Gastroesophageal sphincter (tissue), 4 donors: ENCODE measurements around the gene CHRNA3. TPM values are rescaled to one million over a fixed set of nuclear protein-coding genes. Genes with fewer than 3 reads are reported as not detected.

Source experiments
- ATAC-seq: fragments of 150-250 bp; one replicate; pipeline ENCODE4 v1.9.1; 2016; ENCODE audit warnings: mild to moderate bottlenecking, moderate library complexity
- H3K27ac ChIP-seq, 4 donors: fragments of 200-600 bp; sonication (generic) in 3 of 4; 1 replicate in 3 of 4; 2 replicates in 1 of 4; pipeline ENCODE4 v1.5.1; 2016 to 2019
- H3K27me3 ChIP-seq: fragments of 200-600 bp; sonication (generic); one replicate; pipeline ENCODE4 v1.5.1; 2019
- H3K36me3 ChIP-seq, 2 donors: fragments of 200-600 bp; sonication (generic); one replicate each; pipeline ENCODE4 v1.5.1; 2019; ENCODE audit warnings: control low read depth in 1 of 2
- H3K4me1 ChIP-seq, 3 donors: fragments of 200-600 bp; sonication (generic); 1 replicate in 2 of 3; 2 replicates in 1 of 3; pipeline ENCODE4 v1.5.1; 2016 to 2019; ENCODE audit warnings: control low read depth in 2 of 3
- H3K4me3 ChIP-seq, 2 donors: fragments of 200-600 bp; sonication (generic); one replicate each; pipeline ENCODE4 v1.5.1; 2019; ENCODE audit warnings: mild to moderate bottlenecking in 1 of 2, moderate library complexity in 1 of 2
- H3K9me3 ChIP-seq, 3 donors: fragments of 200-600 bp; sonication (generic); one replicate each; pipeline ENCODE4 v1.5.1; 2017 to 2019; ENCODE audit warnings: control low read depth in 2 of 3
- CTCF ChIP-seq, 4 experiments: fragments of 200-600 bp in 2 of 4; fragments of 450-650 bp in 2 of 4; sonication (generic) in 1 of 4; IDR thresholded peaks; one replicate each; pipeline ENCODE4 v1.5.1; 2017 to 2019; ENCODE audit warnings: antibody characterized with exemption in 4 of 4, mild to moderate bottlenecking in 2 of 4, moderate library complexity in 2 of 4
- EP300 ChIP-seq: sonication (generic); formaldehyde crosslinking; IDR thresholded peaks from one replicate; pipeline ENCODE4 v1.6.1; 2017; ENCODE audit warnings: antibody characterized with exemption, mild to moderate bottlenecking
- POLR2A ChIP-seq, 2 donors: fragments of 450-650 bp; IDR thresholded peaks; one replicate each; pipeline ENCODE4 v1.6.1; 2017; ENCODE audit warnings: antibody characterized with exemption in 2 of 2, mild to moderate bottlenecking in 2 of 2, moderate library complexity in 1 of 2
- POLR2AphosphoS5 ChIP-seq: sonication (generic); formaldehyde crosslinking; IDR thresholded peaks from one replicate; pipeline ENCODE4 v1.6.1; 2017; ENCODE audit warnings: antibody characterized with exemption
- WGBS, 2 donors: methylation state at CpG; one replicate each; pipeline ENCODE4 v1.1.5; 2018; ENCODE audit warnings: low coverage in 1 of 2; 5-methylcytosine and 5-hydroxymethylcytosine counted together
- total RNA-seq, 4 donors: library from RNA; depleted of rRNA; stranded (reverse); fragments of >200 nt; gene quantifications; one replicate each; pipeline ENCODE4 v1.1.0, GENCODE V29; 2016

Gene CHRNA3
- total RNA-seq, 4 donors from 2014 or later: 1.1 to 3.1 (median 1.1) TPM; not detected in 1

- 83 to 100% methylated on average over 1 of the region's 1 CpG for WGBS, 2 donors
These were observed 42.9 kb upstream of the CHRNA3 start for GRCh38 chr15:78663703-78664102.

GRCh38 chr15:78662028-78662427, 41.2 kb upstream of the CHRNA3 start:
- no peak for TF ChIP-seq CTCF (IDR thresholded peaks at IDR 0.05)
- TF ChIP-seq POLR2AphosphoS5: no peak
- no peak for TF ChIP-seq EP300
- no peak for TF ChIP-seq POLR2A (IDR thresholded peaks at IDR 0.05)
- H3K4me3 ChIP-seq: no peak overlapping the region
- no peaks in the 10 kb centered on the region for H3K9me3 ChIP-seq
- no peak overlapping the region for H3K27ac ChIP-seq
- WGBS, 2 donors: 17 to 67% methylated on average over 2 to 4 of the region's 5 CpGs
- no peaks in the 10 kb centered on the region for H3K4me1 ChIP-seq
- H3K27me3 ChIP-seq: peaks cover 7% of the 10 kb centered on the region
- H3K36me3 ChIP-seq: no peaks in the 10 kb centered on the region
- no peak for ATAC-seq

More at GRCh38 chr15:78663703-78664102, 42.9 kb upstream of the CHRNA3 start:
- Histone ChIP-seq H3K27ac (no peak overlapping the region), H3K36me3 (no peaks in the 10 kb centered on the region), H3K4me1 (no peaks in the 10 kb centered on the region), H3K4me3 (no peak overlapping the region), H3K27me3 (peaks cover 13% of the 10 kb centered on the region), H3K9me3 (no peaks in the 10 kb centered on the region)
- ATAC-seq: no peak
- TF ChIP-seq EP300: no peak
- no peak for TF ChIP-seq POLR2AphosphoS5
- TF ChIP-seq CTCF (IDR thresholded peaks at IDR 0.05): no peak
- TF ChIP-seq POLR2A (IDR thresholded peaks at IDR 0.05): no peak

- Histone ChIP-seq H3K9me3 (no peaks in the 10 kb centered on the region), H3K4me1 (no peaks in the 10 kb centered on the region), H3K27me3 (peaks cover 7% of the 10 kb centered on the region), H3K36me3 (no peaks in the 10 kb centered on the region), H3K27ac (no peak overlapping the region), H3K4me3 (no peak overlapping the region)
- no peak for ATAC-seq
- WGBS, 2 donors: 95% methylated on average over 4 of the region's 19 CpGs; no CpG with 5 or more reads in 1 of the 2 donors
- TF ChIP-seq POLR2A (IDR thresholded peaks at IDR 0.05): no peak
- no peak for TF ChIP-seq EP300
- TF ChIP-seq POLR2AphosphoS5: no peak
- TF ChIP-seq CTCF (IDR thresholded peaks at IDR 0.05): no peak
These were observed 40.2 kb upstream of the CHRNA3 start for GRCh38 chr15:78661001-78661400.

GRCh38 chr15:78660584-78660983, 39.8 kb upstream of the CHRNA3 start:
- H3K27ac ChIP-seq: no peak overlapping the region
- no peak for TF ChIP-seq POLR2AphosphoS5
- TF ChIP-seq POLR2A (IDR thresholded peaks at IDR 0.05): no peak
- no peak for TF ChIP-seq EP300
- TF ChIP-seq CTCF (IDR thresholded peaks at IDR 0.05): no peak
- H3K9me3 ChIP-seq: no peaks in the 10 kb centered on the region
- H3K4me3 ChIP-seq: no peak overlapping the region
- H3K27me3 ChIP-seq: peaks cover 7% of the 10 kb centered on the region
- no peak for ATAC-seq
- no peaks in the 10 kb centered on the region for H3K36me3 ChIP-seq
- WGBS, 2 donors: 77 to 90% methylated on average over 2 to 7 of the region's 9 CpGs
- no peaks in the 10 kb centered on the region for H3K4me1 ChIP-seq

GRCh38 chr15:78658823-78659222, 38.0 kb upstream of the CHRNA3 start:
- TF ChIP-seq CTCF (IDR thresholded peaks at IDR 0.05) (no peak), POLR2A (IDR thresholded peaks at IDR 0.05) (no peak), POLR2AphosphoS5 (no peak), EP300 (no peak)
- no peaks in the 10 kb centered on the region for H3K36me3 ChIP-seq
- ATAC-seq: no peak
- H3K9me3 ChIP-seq: no peaks in the 10 kb centered on the region
- H3K4me3 ChIP-seq: no peak overlapping the region
- H3K27ac ChIP-seq: no peak overlapping the region
- no peaks in the 10 kb centered on the region for H3K4me1 ChIP-seq
- H3K27me3 ChIP-seq: peaks cover 7% of the 10 kb centered on the region
